ENCODE data around the gene AMER3.

Gene AMER3

DNA sequence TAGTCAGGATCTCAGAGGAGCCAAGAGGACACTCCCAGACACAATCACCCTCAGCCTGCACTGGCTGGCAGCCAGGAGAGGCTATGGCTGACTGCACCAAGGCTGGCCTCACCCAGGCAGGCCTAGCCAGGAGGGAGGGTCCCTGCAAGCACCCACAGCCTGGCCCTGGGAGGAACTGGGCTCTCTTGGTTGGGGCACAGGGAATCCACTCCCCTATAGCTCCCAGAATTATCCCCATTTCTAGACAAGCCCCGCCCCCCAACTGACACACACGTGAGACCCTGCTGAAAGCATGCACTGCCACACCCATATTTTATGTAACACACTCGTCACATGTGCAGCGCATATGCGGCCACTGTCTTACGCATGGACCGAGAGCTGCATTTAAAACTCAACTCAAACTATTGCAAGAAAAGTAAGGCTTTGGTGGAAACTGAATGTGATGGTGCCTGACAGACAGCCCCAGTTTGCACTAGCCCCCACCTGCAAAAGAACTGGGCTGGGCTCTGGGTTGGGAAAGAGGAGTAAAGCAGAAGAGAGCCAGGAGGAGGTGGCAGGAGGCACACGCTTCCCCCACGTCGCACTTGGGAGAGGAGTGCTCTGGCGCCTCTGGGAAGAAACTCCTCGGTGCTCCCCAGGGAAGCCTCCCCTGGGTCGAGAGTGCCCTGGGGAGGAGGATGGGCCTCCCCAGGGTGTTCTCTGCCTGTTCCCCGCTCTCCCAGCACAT is 52.5 kb downstream of the AMER3 start:
- Histone ChIP-seq H3K4me3 (ENCODE audit: low read depth, low read length) (no peak overlapping the region), H3K4me1 (no peaks in the 10 kb centered on the region), H3K27me3 (no peaks in the 10 kb centered on the region), H3K9me3 (no peaks in the 10 kb centered on the region), H3K36me3 (no peaks in the 10 kb centered on the region)
- TF ChIP-seq, protein P1, sequence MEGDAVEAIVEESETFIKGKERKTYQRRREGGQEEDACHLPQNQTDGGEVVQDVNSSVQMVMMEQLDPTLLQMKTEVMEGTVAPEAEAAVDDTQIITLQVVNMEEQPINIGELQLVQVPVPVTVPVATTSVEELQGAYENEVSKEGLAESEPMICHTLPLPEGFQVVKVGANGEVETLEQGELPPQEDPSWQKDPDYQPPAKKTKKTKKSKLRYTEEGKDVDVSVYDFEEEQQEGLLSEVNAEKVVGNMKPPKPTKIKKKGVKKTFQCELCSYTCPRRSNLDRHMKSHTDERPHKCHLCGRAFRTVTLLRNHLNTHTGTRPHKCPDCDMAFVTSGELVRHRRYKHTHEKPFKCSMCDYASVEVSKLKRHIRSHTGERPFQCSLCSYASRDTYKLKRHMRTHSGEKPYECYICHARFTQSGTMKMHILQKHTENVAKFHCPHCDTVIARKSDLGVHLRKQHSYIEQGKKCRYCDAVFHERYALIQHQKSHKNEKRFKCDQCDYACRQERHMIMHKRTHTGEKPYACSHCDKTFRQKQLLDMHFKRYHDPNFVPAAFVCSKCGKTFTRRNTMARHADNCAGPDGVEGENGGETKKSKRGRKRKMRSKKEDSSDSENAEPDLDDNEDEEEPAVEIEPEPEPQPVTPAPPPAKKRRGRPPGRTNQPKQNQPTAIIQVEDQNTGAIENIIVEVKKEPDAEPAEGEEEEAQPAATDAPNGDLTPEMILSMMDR (IDR thresholded peaks at IDR 0.05; ENCODE audit: low read depth, low read length) = no peak
- peak; percentile 60 for DNase-seq

DNA sequence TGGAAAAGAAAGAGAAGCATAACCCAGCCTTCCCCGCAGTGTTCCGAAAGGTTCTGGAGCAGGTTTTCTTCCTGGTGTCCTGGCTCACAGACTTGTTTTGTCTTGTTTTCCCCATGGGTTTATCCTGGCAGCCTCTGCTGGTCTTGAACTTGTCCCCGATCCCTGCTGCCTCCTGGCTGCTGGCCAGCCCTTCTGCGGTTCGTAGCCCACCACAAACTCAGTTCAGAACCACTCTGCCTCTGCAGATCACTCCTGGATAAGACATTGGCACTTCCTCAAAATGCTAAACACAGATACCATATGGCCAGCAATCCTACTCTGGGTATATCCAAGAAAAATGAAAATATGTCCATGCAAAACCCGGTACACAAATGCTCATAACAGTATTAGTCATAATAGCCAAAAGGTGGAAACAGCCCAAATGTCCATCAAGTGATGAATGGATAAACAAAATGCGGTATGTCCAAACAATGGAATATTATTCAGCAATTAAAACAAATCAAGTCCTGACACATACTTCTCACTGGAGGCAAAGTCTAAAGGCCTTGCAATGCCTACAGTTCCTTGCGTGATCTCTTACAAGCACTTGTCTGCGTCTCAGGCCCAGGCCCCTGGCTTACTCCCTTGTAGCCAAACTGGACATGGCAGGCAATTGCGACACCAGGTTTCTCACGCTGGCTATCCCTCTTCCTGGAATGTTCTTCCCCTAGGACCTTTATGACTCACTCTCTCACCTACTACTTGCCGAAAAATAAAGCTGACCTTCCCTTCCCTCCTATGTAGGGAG is 53.3 kb downstream of the AMER3 start:
- H3K4me3 ChIP-seq (ENCODE audit: low read depth, low read length) = no peak overlapping the region
- no peaks in the 10 kb centered on the region for H3K4me1 ChIP-seq
- TF ChIP-seq, protein P1 (IDR thresholded peaks at IDR 0.05; ENCODE audit: low read depth, low read length) = no peak
- H3K27me3 ChIP-seq = no peaks in the 10 kb centered on the region
- no peaks in the 10 kb centered on the region for H3K9me3 ChIP-seq
- no peaks in the 10 kb centered on the region for H3K36me3 ChIP-seq
- DNase-seq = no peak

DNA sequence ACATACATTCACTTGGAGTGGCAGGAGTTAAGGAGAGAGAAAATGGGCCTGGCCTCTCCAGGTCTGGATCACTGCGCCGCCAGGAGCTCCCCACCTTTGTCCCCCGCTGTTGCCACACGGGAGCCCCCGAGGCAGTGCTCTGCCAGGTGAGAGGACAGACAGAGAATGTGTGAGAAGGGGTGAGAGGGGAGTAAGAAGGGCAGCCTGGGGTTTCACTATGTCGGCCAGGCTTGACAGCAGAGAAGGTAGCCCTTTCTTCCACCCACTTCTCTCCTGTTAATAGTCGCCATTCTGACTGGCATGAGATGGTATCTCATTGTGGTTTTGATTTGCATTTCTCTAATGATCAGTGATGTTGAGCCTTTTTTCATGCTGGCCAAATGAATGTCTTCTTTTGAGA is 55.1 kb downstream of the AMER3 start:
- TF ChIP-seq, protein P1 (IDR thresholded peaks at IDR 0.05; ENCODE audit: low read depth, low read length) = no peak
- DNase-seq = no peak
- Histone ChIP-seq H3K4me3 (ENCODE audit: low read depth, low read length) (no peak overlapping the region), H3K27me3 (no peaks in the 10 kb centered on the region), H3K4me1 (no peaks in the 10 kb centered on the region), H3K36me3 (no peaks in the 10 kb centered on the region), H3K9me3 (no peaks in the 10 kb centered on the region)

DNA sequence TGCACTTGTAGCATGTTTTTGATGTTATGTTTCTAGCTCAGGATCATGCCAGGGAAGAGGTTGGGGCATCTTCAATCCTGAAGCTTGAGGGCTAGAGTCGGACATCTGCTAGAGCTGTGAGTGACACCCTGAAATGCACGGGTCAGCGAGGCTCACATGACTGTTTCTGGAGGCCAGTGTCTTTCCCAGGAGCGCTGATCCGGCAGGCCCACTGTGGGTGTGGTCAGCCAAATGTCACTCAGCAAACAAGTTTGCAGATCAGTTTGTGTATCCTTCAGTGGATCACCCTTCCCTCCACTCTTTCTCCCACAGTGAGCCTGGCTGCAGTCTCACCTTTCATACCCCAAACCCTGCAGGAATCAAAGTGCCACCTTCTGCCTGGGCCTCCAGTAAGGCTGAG is 58.4 kb downstream of the AMER3 start:
- H3K27me3 ChIP-seq = no peaks in the 10 kb centered on the region
- H3K36me3 ChIP-seq = no peaks in the 10 kb centered on the region
- H3K4me3 ChIP-seq (ENCODE audit: low read depth, low read length) = no peak overlapping the region
- H3K4me1 ChIP-seq = no peaks in the 10 kb centered on the region
- H3K9me3 ChIP-seq = no peaks in the 10 kb centered on the region
- no peak for DNase-seq
- TF ChIP-seq, protein P1 (IDR thresholded peaks at IDR 0.05; ENCODE audit: low read depth, low read length) = no peak

DNA sequence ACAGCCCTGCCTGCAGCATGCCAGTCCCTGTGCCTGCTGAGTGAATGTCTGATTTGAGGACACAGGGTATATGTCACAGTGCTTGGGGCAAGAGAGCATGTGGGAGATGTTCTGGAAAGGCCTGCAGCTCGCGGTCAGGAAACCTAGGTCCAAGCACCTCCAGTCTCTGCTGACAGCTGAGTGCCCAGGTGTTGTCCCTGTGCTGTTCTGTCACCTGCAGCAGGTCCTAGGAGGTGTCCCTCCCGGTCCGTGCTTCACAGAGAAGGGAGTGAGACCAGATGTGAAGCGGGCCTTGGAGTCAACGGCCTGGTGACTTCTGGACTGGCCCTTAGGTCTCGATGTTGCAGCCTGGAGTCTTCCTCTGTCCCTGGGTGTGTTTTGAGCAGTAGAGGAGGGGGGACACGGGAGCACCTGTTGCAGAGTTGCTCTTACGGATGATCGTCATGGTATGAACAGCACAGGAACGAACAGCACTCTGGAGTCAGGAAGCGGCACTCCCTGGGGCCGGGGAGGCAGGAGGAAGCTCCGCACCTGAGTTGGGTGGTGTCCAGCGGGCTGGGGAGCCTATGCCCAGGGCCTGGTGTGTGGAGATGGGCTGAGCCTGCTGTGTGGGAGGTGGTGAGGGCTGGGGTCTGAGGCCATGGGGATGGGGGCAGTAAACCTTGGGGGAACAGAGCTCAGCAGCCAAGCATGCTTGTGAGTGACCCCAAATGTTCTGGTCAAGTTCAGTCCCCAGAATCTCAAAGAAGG is 59.8 kb downstream of the AMER3 start:
- TF ChIP-seq, protein P1 (IDR thresholded peaks at IDR 0.05; ENCODE audit: low read depth, low read length) = no peak
- Histone ChIP-seq H3K9me3 (no peaks in the 10 kb centered on the region), H3K4me1 (no peaks in the 10 kb centered on the region), H3K4me3 (ENCODE audit: low read depth, low read length) (no peak overlapping the region), H3K27me3 (no peaks in the 10 kb centered on the region), H3K36me3 (no peaks in the 10 kb centered on the region)
- DNase-seq = no peak
